Ovary (tissue), 9 donors: ENCODE data around the gene RBMS1. TPM values are rescaled to one million over a fixed set of nuclear protein-coding genes. Genes with fewer than 3 reads are reported as not detected.

ENCODE experiments used
- DNase-seq, 5 donors: peaks; one replicate each; pipeline ENCODE4 v3.0.0-alpha.2; 2019 to 2020
- H3K27ac ChIP-seq, 2 donors: fragments of 200-600 bp; one replicate each; pipeline versions ENCODE4 v1.5.1 to v1.8.0; 2019 to 2022
- H3K27me3 ChIP-seq: fragments of 200-600 bp; one replicate; pipeline ENCODE4 v1.8.0; 2022
- H3K36me3 ChIP-seq: fragments of 200-600 bp; sonication (generic); one replicate; pipeline ENCODE4 v1.5.1; 2019
- H3K4me1 ChIP-seq: one replicate; pipeline ENCODE4 v1.8.1; 2013; ENCODE audit warnings: mild to moderate bottlenecking, moderate library complexity; ENCODE audit not compliant: insufficient read depth
- H3K4me3 ChIP-seq: fragments of 200-600 bp; sonication (generic); one replicate; pipeline ENCODE4 v1.5.1; 2017
- H3K9me3 ChIP-seq, 2 donors: fragments of 200-600 bp in 1 of 2; sonication (generic) in 1 of 2; one replicate each; pipeline versions ENCODE4 v1.5.1 to v1.8.1; 2013 to 2019; ENCODE audit warnings: mild to moderate bottlenecking in 1 of 2, moderate library complexity in 1 of 2
- EP300 ChIP-seq: sonication (generic); formaldehyde crosslinking; IDR thresholded peaks from one replicate; pipeline ENCODE4 v1.6.1; 2017; ENCODE audit warnings: antibody characterized with exemption
- POLR2A ChIP-seq: fragments of 450-650 bp; IDR thresholded peaks from one replicate; pipeline ENCODE4 v1.6.1; 2017; ENCODE audit warnings: antibody characterized with exemption, mild to moderate bottlenecking, moderate library complexity
- WGBS, 3 donors: extraction: QIAGEN DNeasy Blood & Tissue Kit in 1 of 3; methylation state at CpG; one replicate each; pipeline versions ENCODE4 v1.1.5 to v1.1.7; 2013 to 2017; 5-methylcytosine and 5-hydroxymethylcytosine counted together
- intact Hi-C, 4 donors: fragments of 100-400 bp; cut with DNase I; formaldehyde crosslinking; loops; one replicate each; pipeline versions ENCODE4 v1.11.0 to v1.15.1; 2022 to 2023
- polyA plus RNA-seq, 2 donors: library from polyadenylated mRNA; stranded (reverse); fragments of 200-250 nt in 1 of 2; fragments of 350-450 nt in 1 of 2; fragmentation: Illumina TruSeq in 1 of 2; extraction: RNeasy Lipid Tissue Mini Kit (QIAGEN cat#74804) in 1 of 2; gene quantifications; one replicate each; pipeline ENCODE4 v1.2.3, GENCODE V29; 2013 to 2014
- total RNA-seq, 7 donors: library from RNA; depleted of rRNA in 2 of 7; stranded (reverse); fragments of >200 nt in 2 of 7; fragmentation: NEBNext Ultra II Directional in 3 of 7; extraction: Animal tissue kit (Norgen Biotek cat#: 25700) in 3 of 7; gene quantifications; one replicate each; pipeline versions ENCODE4 v1.1.0 to v1.2.4, GENCODE V29; 2016 to 2023
- TF ChIP-seq, protein P1 (sequence below), 3 donors: fragments of 450-650 bp in 2 of 3; fragments of 200-600 bp in 1 of 3; IDR thresholded peaks; one replicate each; pipeline versions ENCODE4 v1.5.1 to v1.8.0; 2016 to 2022; ENCODE audit warnings: antibody characterized with exemption in 3 of 3, mild to moderate bottlenecking in 1 of 3
- donor health status: DM: no; HTN: no; CAD: no; lungs with moderate emphysema.
- donor health status: DM: no; HTN: no; CAD: no.
- donor health status: Bipolar disorder and iron deficiency.
- donor health status: DM: yes; HTN: yes; CAD: no.
- donor health status: DM: no; HTN: no; CAD: no.
- donor health status: DM: yes; HTN: yes; CAD: no.

The RBMS1 gene
- total and polyA plus RNA-seq, 9 donors, result 50.7 to 91.9 (median 73.8) TPM

GRCh38 chr2:160331258-160332025, 162.2 kb downstream of the RBMS1 start:
- TF ChIP-seq, protein P1, sequence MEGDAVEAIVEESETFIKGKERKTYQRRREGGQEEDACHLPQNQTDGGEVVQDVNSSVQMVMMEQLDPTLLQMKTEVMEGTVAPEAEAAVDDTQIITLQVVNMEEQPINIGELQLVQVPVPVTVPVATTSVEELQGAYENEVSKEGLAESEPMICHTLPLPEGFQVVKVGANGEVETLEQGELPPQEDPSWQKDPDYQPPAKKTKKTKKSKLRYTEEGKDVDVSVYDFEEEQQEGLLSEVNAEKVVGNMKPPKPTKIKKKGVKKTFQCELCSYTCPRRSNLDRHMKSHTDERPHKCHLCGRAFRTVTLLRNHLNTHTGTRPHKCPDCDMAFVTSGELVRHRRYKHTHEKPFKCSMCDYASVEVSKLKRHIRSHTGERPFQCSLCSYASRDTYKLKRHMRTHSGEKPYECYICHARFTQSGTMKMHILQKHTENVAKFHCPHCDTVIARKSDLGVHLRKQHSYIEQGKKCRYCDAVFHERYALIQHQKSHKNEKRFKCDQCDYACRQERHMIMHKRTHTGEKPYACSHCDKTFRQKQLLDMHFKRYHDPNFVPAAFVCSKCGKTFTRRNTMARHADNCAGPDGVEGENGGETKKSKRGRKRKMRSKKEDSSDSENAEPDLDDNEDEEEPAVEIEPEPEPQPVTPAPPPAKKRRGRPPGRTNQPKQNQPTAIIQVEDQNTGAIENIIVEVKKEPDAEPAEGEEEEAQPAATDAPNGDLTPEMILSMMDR (IDR thresholded peaks at IDR 0.05), result no peak
- TF ChIP-seq EP300 (no peak), POLR2A (no peak)
- no peaks in the 10 kb centered on the region for H3K27me3 ChIP-seq
- H3K36me3 ChIP-seq, result no peaks in the 10 kb centered on the region
- H3K4me1 ChIP-seq, result peaks cover 10% of the 10 kb centered on the region
- no peak for DNase-seq
- no peak overlapping the region for H3K4me3 ChIP-seq
- 72 to 76% (median 76%) methylated on average over 6 of the region's 6 CpGs for WGBS, 3 donors
- intact Hi-C loops, result loop anchor here in 1 of 4 donors (10.0 kb wide), 1 partner anchor 73 kb away; no protein-coding TSS in a partner anchor
- no peak overlapping the region for H3K27ac ChIP-seq
- no peaks in the 10 kb centered on the region for H3K9me3 ChIP-seq

DNA sequence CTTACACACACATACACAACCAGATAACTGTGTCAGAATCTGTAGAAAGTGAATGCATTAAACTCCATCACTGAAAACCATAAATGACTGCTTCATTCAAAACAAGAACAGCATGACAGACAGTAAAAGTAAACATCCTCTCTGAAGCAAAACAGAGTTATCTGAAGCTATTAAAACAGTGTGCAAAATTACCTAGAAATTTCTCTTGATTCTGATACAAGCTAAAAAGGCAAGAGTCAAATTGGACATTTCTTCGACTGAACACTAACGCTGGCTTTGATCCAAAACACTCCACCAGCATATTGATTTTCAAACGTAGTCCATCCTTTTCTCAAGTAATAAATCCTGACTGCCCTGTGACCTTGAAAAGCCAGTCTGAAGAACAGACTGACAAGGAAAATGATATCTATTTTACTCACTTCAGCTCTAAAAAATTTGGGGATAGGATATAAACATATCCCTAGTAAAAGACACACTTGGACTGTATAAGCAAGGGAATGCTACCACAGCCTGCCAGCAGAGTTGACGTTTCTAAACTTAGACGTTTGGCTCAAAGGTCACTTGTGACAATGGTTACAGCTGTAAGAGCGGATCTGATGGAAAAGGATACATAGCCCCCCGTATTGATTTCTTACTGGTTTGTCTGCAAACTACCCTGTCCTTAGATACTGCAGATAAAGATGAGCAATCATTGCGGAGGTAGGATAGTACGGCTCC, 164.6 kb downstream of the RBMS1 start:
- DNase-seq, result no peak
- H3K4me3 ChIP-seq, result no peak overlapping the region
- 47 to 50% (median 49%) methylated on average over 9 of the region's 9 CpGs for WGBS, 3 donors
- intact Hi-C loops, result loop anchor here in 1 of 4 donors (5.0 kb wide), 1 partner anchor 643 kb away; no protein-coding TSS in a partner anchor
- no peaks in the 10 kb centered on the region for H3K36me3 ChIP-seq
- no peaks in the 10 kb centered on the region for H3K9me3 ChIP-seq
- H3K27ac ChIP-seq, result no peak overlapping the region
- H3K27me3 ChIP-seq, result no peaks in the 10 kb centered on the region
- H3K4me1 ChIP-seq, result peaks cover 9% of the 10 kb centered on the region
- TF ChIP-seq, protein P1 (IDR thresholded peaks at IDR 0.05), result no peak
- TF ChIP-seq EP300, result no peak
- no peak for TF ChIP-seq POLR2A

DNA sequence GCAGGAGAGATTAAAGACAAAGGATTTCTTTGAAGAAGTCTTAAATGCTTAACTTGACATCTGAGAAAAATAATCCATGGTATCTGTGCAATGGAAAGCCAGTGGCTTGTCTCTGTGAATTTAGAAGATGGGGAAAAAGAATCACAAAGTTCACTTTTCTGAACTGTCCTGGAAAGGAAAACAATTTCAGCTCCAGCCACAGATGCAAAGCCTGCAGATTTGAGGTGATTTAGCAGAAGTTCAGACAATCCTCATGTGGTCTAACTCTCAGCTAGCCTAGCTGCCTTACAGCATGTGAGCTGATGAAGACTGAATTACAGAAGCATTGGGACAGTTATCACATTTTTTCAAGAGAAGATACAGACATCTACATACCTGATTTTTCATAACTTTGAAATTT, 166.8 kb downstream of the RBMS1 start:
- Histone ChIP-seq H3K4me3 (no peak overlapping the region), H3K27ac (no peak overlapping the region), H3K36me3 (no peaks in the 10 kb centered on the region), H3K27me3 (no peaks in the 10 kb centered on the region), H3K4me1 (peaks cover 6% of the 10 kb centered on the region), H3K9me3 (no peaks in the 10 kb centered on the region)
- intact Hi-C loops, result loop anchor here in 1 of 4 donors (5.0 kb wide), 1 partner anchor 646 kb away; no protein-coding TSS in a partner anchor
- no peak for DNase-seq
- TF ChIP-seq EP300 (no peak), POLR2A (no peak)
- TF ChIP-seq, protein P1 (IDR thresholded peaks at IDR 0.05), result no peak

DNA sequence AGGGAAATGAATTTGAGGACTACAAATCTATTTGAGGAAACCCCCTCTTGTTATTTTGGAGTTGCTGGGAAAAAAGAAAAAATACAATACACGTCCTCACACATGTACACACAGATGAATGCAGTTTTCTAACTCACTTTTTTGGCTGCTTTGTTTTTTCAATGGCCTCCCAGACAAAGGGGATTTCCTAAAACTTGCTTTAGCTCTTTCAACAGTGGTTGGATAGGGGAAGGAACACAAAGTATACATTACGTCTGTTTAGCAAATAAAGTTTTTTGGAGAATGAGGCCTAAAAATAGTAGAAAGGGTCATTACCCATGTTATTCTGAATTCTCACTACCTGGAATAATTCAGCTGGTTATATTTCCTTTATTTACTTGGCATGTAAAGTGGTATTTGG, 168.2 kb downstream of the RBMS1 start:
- Histone ChIP-seq H3K27me3 (no peaks in the 10 kb centered on the region), H3K4me3 (no peak overlapping the region), H3K36me3 (no peaks in the 10 kb centered on the region), H3K4me1 (peaks cover 6% of the 10 kb centered on the region), H3K9me3 (no peaks in the 10 kb centered on the region), H3K27ac (no peak overlapping the region)
- no peak for DNase-seq
- TF ChIP-seq, protein P1 (IDR thresholded peaks at IDR 0.05), result no peak
- no peak for TF ChIP-seq EP300
- 89 to 96% (median 95%) methylated on average over 2 of the region's 2 CpGs for WGBS, 3 donors
- intact Hi-C loops, result loop anchor here in 1 of 4 donors (5.0 kb wide), 1 partner anchor 647 kb away; no protein-coding TSS in a partner anchor
